ENCODE data around the gene HRC.
"Not testable (repeated sequence)": the region's sequence is repeated elsewhere in the genome, so short reads cannot be mapped to it uniquely, and the experiment has no call there.

HRC gene

DNA sequence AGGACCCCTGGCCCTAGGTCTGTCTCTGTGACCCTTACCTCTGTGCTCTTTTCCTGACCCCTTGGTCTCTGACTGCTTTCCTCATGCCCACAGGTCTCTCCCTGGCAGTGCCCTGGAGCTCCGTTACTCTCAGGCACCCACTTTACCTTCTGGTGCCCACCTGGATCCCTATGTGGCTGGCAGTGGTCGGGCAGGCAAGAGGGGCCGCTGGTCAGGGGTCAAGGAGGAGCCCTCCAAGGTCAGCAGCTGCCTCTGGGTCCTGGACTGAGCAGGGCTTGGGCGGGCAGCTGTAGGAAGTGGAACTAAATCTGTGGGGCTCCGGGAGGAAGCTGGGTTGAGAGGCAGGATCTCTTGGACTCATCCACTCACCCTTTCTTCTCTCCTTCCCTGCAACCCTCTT lies 19.5 kb downstream of the HRC start:
- no peak for DNase-seq (ENCODE audit: low spot score)

DNA sequence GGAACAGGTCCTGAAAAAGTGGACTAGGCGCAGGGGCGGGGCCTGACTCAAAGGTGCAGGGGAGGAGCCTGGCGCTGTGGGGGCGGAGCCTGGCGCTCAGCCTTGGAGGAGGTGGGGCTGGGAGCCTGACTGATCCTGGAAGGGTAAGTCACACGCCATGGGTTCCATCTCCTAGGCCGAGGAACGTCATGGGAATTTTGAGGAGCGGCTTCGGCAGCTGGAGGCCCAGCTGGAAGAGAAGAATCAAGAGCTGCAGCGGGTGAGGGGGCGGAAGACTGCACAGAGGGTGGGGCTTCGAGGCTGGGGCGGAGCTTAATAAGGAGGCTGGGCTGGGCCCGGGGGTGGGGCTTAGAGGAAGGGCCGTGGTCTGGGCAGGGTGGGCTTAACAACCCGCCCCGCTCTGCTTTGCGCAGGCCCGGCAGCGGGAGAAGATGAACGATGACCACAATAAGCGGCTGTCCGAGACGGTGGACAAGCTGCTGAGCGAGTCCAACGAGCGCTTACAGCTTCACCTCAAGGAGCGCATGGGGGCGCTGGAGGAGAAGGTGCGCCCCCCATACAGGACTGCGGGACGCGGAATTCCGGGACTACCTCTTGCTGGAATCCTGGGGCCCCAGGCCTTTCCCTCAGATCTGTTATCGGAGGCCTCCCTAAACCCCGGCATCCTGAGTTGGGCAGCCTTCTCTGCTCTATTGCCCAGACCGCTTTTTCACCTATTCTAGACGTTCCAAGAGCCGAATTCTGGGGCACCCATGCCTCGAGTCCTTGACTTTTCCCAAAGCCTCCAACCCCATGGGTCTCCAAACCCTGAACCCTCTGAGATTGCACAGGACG lies 21.4 kb downstream of the HRC start:
- DNase-seq (ENCODE audit: low spot score): peak; percentile 77

- DNase-seq (ENCODE audit: low spot score): peak; percentile 14
Observed at GRCh38 chr19:49132974-49133609, 22.1 kb downstream of the HRC start.

- DNase-seq (ENCODE audit: low spot score): no peak
Observed at GRCh38 chr19:49130325-49130724, 24.9 kb downstream of the HRC start.

DNA sequence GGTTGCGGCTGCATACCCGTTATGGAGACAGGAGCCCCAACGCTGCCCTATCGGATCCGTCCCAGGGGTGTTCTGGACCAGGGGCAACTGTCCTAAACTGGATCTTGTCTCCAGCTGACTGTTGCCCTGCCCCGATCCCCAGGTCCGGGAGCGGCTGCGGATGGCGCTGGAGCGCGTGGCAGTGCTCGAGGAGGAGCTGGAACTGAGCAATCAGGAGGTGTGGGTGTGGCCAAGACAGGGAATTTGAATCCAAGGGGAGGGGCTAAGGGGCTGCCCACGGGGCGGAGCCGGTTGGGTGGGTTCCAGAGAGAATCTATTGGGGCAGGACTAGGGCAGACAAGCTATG lies 26.0 kb downstream of the HRC start:
- DNase-seq (ENCODE audit: low spot score): no peak

DNA sequence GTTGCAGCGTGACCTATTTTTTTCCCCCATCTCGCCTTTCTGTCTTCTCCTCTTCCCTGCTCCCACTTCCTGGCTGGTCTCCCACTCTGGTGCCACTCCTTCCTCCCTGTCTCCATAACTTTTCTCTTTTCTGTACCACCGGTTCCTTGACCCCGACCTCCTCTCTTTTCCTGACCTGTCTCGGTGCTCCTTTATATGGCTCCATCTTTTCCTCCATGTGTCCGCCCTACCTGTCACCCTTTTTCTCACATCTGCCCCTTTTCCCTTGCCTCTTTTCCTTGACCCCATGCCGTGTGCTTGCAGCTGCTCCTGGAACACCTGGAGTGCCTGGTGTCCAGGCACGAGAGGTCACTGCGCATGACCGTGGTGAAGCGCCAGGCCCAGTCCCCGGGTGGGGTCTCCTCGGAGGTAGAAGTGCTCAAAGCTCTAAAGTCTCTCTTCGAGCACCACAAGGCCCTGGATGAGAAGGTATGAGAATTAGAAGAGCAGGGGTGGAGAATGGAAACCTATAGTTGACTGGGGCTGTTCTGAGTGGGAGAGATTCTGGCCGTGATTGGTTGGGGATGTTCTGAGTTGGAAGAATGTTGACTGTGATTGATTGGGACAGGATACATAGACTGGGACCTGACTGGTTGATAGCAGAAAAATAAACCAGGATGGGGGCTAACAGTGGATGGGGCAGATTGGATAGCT lies 26.5 kb downstream of the HRC start:
- DNase-seq (ENCODE audit: low spot score): no peak

DNA sequence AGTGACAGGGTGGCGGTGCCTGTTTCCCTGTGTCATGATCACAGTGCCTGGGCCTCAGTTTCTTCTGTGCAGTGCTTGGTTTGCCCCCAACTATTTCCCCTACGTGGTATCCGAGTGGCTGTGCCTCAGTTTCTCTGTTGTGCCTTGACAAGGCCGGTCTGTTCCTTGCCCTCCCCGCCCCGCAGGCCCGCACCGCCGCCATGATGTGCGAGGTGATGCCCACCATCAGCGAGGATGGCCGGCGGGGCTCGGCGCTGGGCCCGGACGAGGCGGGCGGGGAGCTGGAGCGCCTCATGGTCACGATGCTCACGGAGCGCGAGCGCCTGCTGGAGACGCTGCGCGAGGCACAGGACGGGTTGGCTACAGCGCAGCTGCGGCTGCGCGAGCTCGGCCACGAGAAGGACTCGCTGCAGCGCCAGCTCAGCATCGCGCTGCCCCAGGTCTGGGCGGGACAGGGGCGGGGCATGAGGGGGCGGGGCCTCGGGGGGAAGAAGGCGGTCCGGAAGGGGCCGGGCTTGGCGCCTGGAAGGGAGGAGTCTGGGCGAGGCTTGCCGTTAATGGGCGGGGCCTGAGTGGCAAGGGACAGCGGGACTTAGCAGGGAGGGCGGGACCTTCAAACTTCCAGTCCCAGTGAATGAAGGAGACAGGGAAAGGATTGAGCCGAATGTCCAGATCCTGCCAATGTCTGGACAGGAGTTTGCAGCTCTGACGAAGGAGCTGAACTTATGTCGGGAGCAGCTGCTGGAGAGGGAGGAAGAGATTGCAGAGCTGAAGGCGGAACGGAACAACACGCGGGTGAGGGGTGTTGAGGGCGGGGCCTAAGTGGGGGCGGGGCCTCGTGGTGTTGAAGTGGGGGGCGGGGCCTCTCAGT lies 27.3 kb downstream of the HRC start:
- peak; percentile 97 for DNase-seq (ENCODE audit: low spot score)

GRCh38 chr19:49127225-49127624 lies 28.0 kb downstream of the HRC start:
- not testable (repeated sequence) for DNase-seq (ENCODE audit: low spot score)

DNA sequence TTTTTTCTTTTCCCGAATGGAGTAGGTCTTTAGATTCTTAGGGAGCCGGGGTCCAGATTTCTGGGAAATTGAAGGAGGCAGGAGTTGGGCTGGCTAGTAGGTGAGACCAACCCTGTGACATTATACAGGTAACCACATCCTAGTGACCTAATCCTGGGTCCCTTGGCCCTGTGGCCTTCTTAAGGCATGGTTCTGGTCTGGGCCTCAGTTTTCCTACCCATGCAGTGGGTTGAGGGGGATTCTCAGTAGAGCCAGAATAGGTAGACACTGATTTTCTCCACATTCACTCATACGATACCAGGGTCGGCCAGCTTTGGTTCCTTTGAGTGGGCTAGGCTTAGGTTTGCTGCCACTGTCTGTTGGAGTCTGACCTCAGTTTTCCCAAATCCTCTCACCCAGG lies 28.6 kb downstream of the HRC start:
- DNase-seq (ENCODE audit: low spot score): no peak

DNA sequence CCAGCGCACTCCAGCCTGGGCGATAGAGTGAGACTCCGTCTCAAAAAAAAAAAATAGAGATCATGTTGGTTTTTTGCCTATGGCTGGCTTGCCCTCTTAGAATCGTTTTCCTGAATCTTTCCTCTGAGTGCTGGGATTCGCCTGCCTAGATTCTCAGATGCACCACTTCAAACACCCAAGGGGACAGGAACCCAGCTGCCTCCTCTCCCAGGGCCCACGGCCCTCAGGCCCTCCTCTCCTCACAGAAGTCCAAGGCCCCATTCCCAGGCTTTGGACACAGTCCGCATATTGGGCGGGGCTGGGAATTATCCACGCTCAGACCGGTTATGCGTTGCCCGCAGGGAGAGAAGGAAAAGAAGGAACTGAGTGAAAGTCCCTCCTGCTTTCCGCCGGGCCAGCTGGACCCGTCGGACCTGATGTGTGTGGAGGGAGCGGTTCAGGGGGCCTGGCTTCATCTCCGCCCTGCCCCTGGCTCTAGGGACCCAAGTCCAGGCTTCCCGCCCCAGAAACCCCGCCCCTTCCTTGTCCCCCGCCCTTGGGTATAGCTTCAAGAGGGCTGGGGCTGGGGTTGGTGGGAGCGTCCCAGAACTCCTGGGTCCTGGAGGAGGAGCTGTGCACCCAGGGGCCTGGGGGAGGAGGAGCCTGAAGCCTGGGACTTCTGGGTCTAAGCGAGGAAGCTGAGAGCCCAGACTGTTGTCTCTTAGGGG lies 30.0 kb downstream of the HRC start:
- no peak for DNase-seq (ENCODE audit: low spot score)

- not testable (repeated sequence) for DNase-seq (ENCODE audit: low spot score)
Observed at GRCh38 chr19:49123285-49123684, 31.9 kb downstream of the HRC start.

- DNase-seq (ENCODE audit: low spot score): not testable (repeated sequence)
Observed at GRCh38 chr19:49121841-49122240, 33.4 kb downstream of the HRC start.

DNA sequence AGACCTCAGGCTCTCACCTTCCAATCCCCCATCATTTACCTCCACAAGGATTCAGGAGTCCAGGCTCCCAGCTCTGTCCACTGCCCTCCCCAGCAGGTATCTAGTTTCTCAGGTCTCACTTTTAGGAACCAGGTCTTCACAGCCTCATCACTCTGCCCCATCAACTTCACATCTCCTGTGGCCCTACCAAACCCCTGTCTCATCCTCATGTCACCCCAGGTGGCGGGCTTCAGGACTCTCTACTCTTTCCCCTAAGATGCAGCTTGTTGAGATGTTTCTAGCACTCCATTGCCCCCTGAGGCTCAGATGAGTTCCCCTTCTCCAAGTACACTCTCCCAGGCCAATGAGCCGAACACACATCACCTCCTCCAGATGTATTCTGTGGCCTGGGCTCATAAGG lies 34.3 kb downstream of the HRC start:
- DNase-seq (ENCODE audit: low spot score): no peak

DNA sequence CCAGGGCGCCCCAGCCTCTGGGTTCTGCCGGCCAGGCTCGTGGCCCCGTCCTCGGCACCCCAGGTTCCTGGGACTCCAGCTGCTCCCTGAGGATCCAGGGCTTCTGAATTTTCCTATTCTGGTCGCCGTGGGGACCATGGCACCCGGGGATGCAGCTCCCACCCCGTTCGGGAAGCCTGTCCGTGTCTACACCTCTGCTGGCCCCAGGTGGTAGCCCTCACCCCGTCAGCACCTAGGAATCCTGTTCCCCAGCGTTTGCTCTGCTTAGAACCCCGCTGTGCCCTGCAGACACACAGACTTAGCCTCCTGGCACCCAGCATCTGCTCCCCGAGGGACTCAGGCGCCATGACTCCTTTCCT lies 34.9 kb downstream of the HRC start:
- no peak for DNase-seq (ENCODE audit: low spot score)

DNA sequence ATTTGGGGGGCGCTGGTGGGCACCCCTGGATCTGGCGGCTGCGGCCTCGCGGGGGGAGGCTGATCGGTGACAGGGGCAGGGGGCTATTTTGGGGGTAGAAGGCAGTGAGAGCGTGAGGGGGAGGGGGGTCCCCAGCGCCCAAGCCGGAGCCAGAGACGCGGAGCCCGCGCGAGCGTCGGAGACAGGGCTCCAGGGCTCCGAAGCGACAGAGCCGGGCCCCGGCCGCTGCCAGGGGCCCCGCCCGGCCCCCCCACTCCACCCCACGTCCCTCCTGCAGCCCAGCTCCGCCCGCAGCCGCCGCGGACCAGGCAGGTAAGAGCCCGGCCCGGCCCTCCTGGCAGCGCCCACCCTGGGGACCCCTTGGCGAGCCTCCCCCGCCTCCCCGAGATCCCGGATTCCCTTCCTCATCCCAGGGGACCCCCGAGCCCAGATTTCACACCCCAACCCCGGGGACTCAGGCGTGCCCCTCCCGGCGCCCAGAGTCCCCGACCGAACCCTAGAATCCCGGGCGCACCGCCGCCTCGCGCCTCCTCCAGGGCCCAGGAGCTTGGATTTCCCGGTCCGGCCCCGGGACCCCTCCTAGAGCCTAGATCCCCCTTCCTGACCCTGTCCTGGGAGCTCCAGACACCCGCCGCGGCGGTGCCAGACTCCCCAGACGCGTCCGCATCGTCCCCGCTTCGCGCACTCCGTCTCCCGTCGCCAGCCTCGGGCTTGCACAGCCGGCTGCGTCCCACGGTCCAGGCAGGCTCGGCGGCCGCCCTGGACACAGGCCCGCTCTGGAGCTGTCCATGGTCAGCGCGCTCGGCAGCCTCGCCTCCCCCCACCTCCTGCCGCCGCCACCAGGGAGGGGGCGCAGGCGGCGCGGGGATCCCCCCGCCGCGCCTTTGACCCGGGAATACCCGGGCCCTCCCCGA lies 35.5 kb downstream of the HRC start, which contains the start of gene PPFIA3:
Gene PPFIA3, plus strand, starts transcription at position 134 of the 914 bp plus-strand sequence. CDS start 8,330 bp downstream, outside the sequence.
- no peak for DNase-seq (ENCODE audit: low spot score)

DNA sequence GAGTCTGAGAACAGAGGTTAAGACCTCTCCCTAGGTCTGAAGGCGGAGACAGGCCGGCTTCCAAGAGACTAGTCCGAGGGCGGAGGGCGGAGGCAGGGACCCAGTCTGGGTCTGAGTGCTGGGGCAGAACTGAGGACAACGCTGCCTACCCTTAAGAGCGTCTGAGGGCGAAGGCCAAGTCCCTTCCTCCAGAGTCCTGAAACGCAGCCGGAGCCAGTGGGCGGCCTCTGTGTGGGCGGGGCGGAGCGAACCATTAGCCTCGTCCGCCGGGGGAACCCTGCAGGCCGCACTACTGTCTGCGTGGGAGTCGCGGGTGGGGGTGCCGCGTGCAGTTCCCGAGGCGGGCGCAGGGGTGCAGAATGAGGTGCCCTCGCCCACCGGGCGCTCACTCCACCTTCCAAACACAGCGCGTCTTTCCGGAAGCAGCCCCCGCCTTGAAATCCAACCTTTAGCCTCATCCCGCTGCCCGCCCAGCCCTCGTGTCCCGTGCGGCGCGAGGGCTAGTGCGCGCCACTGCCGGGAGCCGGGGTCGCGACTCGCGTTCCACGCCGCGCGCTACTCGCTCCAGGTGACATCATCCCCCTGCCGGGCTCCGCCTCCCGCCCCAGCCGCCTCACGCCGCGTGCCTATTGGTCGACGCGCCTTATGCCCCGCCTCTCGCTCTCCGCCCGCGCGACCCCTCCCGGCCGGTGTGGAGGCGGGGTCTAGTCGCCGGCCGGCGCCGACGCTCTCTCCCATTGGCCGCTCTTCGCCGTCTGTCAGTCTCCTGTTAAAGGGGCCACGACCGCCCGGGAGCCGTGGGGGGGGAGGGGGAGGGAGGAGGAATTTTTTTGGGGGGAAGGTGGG lies 36.4 kb downstream of the HRC start, which contains the start of gene C19orf73:
Gene C19orf73, minus strand, starts transcription at position 579 of the 846 bp plus-strand sequence. Its CDS starts 121 bp downstream, at position 458.
- peak; percentile 94 for DNase-seq (ENCODE audit: low spot score)

DNA sequence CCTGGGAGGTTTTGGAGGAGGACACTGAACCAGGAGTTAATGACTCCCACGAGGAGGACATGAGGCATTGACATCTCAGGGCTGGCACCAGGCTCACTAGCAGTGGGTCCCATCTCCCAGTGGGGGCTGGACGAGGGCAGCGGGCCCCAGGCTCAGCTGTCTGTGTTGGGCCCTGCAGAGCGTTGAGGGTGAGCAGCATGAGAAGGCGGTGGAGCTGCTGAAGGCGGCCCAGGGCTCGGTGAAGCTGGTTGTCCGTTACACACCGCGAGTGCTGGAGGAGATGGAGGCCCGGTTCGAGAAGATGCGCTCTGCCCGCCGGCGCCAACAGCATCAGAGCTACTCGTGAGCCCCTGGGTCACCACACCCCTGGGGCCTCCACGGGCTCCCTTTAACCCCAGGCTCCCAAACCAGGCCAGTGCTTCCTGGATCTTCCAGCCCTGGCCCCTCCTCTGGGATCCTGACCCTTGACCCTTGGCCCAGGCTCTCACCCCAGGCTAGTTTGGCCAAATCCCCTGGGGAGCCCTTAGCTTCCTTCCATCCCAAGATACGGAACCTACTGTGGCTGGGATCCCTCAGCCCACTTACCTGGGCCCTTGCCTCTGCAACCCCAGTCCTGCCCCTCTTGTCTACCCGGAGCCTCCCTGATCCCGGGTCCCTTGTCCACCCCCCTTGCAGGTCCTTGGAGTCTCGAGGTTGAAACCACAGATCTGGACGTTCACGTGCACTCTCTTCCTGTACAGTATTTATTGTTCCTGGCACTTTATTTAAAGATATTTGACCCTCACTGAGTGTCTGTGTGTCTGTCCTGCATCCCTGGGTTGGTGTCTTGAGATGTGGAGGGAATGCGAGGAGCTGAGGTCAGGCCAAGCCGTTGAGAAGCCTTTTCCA lies 37.3 kb downstream of the HRC start:
- DNase-seq (ENCODE audit: low spot score): no peak

- DNase-seq (ENCODE audit: low spot score): no peak
Observed at GRCh38 chr19:49116544-49116943, 38.7 kb downstream of the HRC start.

Measured in hematopoietic multipotent progenitor cell treated with erythropoietin and hydrocortisone succinate and interleukin-3 and kit ligand, for 15 days (in vitro differentiated cells).